ENCODE measurements around the gene AGRN.
"Not testable (repeated sequence)": the region's sequence is repeated elsewhere in the genome, so short reads cannot be mapped to it uniquely, and the experiment has no call there.

The AGRN gene

DNA sequence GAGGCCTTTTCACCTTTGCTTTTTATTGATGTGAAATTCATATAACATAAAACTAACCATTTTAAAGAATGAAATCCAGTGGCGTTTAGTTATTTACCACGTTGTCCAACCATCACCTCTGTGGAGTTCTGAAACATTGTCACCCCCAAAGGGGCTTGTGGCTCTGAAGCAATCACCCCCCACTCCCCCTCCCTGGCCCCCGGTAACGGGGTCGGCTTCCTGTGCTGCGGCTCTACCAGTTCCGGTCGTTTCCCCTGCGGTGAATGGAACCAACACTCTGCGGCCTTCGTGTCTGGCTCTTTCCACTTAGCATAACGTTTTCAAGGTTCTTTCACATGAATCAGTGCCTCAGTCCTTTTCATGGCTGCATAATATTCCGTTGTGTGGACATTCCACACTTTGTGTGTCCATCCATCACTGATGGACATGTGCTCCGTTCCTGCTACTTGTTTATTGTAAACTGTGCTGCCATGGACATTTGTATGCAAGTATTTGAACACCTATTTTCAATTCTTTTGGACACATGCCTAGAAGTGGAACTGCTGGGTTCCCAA is 8.4 kb upstream of the AGRN start:
- H3K4me3 ChIP-seq (ENCODE audit: low read depth, low read length) = no peak overlapping the region
- TF ChIP-seq, protein P1, sequence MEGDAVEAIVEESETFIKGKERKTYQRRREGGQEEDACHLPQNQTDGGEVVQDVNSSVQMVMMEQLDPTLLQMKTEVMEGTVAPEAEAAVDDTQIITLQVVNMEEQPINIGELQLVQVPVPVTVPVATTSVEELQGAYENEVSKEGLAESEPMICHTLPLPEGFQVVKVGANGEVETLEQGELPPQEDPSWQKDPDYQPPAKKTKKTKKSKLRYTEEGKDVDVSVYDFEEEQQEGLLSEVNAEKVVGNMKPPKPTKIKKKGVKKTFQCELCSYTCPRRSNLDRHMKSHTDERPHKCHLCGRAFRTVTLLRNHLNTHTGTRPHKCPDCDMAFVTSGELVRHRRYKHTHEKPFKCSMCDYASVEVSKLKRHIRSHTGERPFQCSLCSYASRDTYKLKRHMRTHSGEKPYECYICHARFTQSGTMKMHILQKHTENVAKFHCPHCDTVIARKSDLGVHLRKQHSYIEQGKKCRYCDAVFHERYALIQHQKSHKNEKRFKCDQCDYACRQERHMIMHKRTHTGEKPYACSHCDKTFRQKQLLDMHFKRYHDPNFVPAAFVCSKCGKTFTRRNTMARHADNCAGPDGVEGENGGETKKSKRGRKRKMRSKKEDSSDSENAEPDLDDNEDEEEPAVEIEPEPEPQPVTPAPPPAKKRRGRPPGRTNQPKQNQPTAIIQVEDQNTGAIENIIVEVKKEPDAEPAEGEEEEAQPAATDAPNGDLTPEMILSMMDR (IDR thresholded peaks at IDR 0.05; ENCODE audit: insufficient read depth, low read depth, low read length, missing control alignments) = no peak
- DNase-seq (ENCODE audit: low read depth) = no peak

DNA sequence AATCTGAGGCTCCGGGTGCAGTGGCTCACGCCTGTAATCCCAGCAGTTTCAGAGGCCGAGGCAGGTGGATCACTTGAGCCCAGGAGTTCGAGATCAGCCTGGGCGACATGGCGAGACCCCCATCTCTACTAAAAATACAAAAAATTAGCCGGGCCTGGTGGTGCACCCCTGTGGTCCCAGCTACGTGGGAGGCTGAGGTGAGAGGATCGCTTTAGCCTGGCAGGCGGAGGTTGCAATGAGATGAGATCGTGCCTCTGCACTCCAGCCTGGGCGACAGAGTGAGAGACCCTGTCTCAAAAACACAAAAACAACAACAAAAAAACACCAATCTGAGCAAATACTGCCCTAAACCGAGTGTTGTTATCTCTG is 7.2 kb upstream of the AGRN start:
- not testable (repeated sequence) for DNase-seq (ENCODE audit: low read depth)
- H3K4me3 ChIP-seq (ENCODE audit: low read depth, low read length) = peak overlapping the region; percentile 82

DNA sequence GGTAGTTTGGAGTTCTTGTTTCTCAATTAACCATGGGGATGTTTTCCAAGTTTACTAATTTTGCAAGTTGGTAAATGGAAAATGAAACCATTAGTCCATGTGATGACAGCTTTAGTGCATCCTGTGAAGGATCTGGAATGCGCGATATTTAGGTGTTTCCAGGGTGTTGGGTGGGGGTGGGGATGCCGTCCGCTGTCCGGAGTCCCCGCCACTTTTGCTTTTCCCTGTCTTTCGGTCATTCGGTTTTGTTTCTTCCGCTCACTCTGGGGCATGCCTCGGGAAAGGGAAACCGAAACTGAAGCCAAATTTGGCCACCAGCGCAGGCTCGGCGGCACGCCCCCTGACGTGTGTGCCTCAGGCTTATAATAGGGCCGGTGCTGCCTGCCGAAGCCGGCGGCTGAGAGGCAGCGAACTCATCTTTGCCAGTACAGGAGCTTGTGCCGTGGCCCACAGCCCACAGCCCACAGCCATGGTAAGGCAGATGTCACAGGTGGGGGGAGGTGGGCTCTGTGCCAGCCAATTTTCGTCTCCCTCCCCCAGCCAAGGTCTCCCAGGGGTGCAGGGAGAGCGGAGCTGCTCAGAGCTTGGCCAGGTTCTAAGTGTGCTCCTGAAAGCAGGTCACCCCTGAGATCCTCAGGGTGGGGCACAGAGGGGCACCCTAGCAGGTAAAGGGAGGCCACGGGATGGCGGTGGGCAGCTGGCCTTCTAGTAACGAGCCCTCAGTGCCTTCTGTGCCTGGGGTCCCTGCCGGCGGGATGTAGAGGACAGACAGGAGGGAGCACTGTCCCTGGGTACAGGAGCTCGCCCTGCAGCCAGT is 6.6 kb upstream of the AGRN start, which contains the start of gene ISG15:
Gene ISG15 (plus strand): TSS at position 393 of the 817 bp plus-strand sequence. CDS start 77 bp downstream, at position 470.
- H3K4me3 ChIP-seq (ENCODE audit: low read depth, low read length) = peak within 1 kb of the TSS; percentile 82
- peak; percentile 93 for DNase-seq (ENCODE audit: low read depth)
- TF ChIP-seq, protein P1 (IDR thresholded peaks at IDR 0.05; ENCODE audit: insufficient read depth, low read depth, low read length, missing control alignments) = no peak

DNA sequence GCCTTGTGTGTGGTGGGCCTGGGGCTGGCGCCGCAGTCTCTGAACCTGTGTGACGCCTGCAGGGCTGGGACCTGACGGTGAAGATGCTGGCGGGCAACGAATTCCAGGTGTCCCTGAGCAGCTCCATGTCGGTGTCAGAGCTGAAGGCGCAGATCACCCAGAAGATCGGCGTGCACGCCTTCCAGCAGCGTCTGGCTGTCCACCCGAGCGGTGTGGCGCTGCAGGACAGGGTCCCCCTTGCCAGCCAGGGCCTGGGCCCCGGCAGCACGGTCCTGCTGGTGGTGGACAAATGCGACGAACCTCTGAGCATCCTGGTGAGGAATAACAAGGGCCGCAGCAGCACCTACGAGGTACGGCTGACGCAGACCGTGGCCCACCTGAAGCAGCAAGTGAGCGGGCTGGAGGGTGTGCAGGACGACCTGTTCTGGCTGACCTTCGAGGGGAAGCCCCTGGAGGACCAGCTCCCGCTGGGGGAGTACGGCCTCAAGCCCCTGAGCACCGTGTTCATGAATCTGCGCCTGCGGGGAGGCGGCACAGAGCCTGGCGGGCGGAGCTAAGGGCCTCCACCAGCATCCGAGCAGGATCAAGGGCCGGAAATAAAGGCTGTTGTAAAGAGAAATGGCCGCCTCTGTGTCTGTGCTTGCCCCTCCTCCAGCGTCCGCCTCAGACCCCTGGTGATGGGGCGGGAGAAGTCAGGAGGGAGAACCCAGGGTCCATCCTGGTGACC is 5.8 kb upstream of the AGRN start:
- TF ChIP-seq, protein P1 (IDR thresholded peaks at IDR 0.05; ENCODE audit: insufficient read depth, low read depth, low read length, missing control alignments) = no peak
- H3K4me3 ChIP-seq (ENCODE audit: low read depth, low read length) = peak overlapping the region; percentile 82
- peak; percentile 76 for DNase-seq (ENCODE audit: low read depth)

DNA sequence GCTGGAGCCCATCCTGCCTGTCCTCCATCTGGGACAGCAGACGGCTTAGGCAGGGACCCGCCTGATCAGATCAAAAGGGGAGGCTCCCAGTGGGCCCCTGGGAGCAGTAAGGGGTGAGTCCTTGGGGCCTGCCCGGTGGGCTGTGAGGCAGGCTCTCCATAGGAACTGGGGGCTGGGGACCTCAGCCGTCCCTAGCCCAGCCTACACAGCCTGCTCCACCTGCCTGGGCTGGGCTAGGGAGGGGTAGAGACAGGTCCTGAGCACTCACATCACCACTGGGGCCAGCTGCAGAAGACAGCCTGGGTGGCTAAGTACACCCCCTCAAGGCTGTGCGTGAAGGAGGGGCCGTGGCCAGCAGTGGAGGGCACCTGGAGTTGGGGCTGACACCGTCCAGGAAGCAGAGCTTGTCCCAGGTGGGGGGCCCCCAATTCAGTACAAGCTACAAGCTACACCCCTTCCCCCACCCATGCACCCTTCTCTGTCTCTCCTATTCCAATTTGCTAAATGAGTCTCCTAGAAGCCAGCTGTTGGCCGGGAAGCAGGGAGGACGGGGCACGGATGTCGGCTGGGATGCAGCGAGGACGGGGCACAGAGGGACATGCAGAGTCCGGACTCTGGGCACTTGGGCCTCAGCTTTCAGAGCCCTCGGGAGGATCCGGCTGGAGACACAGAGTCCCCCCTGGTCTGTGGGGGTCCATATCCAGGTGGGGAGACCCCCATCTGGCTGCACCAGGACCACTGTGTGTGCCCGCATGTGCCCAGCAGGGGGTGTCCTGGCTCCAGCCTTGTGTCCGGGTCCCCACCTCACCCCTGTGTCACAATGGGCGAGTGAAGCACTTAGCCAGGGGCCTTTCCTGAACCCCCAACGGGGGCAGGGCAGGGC is 4.9 kb upstream of the AGRN start:
- peak; percentile 49 for DNase-seq (ENCODE audit: low read depth)
- TF ChIP-seq, protein P1 (IDR thresholded peaks at IDR 0.05; ENCODE audit: insufficient read depth, low read depth, low read length, missing control alignments) = peak; percentile 40
- peak overlapping the region; percentile 82 for H3K4me3 ChIP-seq (ENCODE audit: low read depth, low read length)

DNA sequence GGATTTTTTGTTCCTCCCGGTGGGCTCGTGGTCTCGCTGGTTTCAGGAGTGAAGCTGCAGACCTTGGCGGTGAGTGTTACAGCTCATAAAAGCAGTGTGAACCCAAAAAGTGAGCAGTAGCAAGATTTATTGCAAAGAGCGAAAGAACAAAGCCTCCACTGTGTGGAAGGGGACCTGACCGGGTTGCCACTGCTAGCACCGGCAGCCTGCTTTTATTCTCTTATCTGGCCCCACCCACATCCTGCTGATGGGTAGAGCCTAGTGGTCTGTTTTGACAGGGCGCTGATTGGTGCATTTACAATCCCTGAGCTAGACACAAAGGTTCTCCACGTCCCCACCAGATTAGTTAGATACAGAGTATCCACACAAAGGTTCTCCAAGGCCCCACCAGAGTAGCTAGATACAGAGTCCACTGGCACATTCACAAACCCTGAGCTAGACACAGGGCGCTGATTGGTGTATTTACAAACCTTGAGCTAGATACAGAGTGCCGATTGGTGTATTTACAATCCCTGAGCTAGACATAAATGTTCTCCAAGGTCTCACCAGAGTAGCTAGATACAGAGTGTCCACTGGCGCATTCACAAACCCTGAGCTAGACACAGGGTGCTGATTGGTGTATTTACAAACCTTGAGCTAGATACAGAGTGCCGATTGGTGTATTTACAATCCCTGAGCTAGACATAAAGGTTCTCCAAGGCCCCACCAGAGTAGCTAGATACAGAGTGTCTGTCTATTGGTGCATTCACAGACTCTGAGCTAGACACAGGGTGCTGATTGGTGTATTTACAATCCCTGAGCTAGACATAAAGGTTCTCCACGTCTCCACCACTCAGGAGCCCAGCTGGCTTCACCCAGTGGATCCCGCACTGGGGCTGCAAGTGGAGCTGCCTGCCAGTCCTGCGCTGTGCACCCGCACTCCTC is 2.3 kb upstream of the AGRN start:
- not testable (repeated sequence) for H3K4me3 ChIP-seq (ENCODE audit: low read depth, low read length); DNase-seq (ENCODE audit: low read depth)

DNA sequence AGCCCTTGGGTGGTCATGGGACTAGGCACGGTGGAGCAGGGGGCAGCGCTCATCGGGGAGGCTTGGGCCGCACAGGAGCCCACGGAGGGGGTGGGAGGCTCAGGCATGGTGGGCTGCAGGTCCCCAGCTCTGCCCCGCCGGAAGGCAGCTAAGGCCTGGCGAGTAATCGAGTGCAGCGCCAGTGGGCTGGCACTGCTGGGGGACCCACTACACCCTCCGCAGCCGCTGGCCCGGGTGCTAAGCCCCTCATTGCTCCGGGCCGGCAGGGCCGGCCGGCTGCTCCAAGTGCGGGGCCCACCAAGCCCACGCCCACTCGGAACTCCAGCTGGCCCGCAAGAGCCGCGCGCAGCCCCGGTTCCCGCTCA is 1.6 kb upstream of the AGRN start:
- DNase-seq (ENCODE audit: low read depth); H3K4me3 ChIP-seq (ENCODE audit: low read depth, low read length): not testable (repeated sequence)
